Small intestine (tissue), 4 donors: ENCODE data around the gene OR14K1. TPM values are rescaled to one million over a fixed set of nuclear protein-coding genes. Genes with fewer than 3 reads are reported as not detected.

Source experiments
- polyA plus RNA-seq, 4 donors: library from polyadenylated mRNA; stranded (reverse) in 3 of 4; unstranded in 1 of 4; fragments of 200-250 nt in 3 of 4; fragments of 120-200 nt in 1 of 4; gene quantifications; one replicate each; pipeline versions ENCODE4 v1.2.1 to v1.2.3, GENCODE V29; 2013
- donor health status: healthy with polysubstance abuse.
- donor health status: Bipolar disorder and iron deficiency.
- donor health status: healthy.

Gene OR14K1
- polyA plus RNA-seq, 4 donors: not detected

Other genes with a start within 250 kb of the OR14K1 start
- gene OR2C3, start 202.2 kb upstream of the OR14K1 start, polyA plus RNA-seq: under 1 TPM in 2 of 4 donors, not detected in 2; 0.01 to 0.07 TPM
- gene GCSAML, start 189.5 kb upstream of the OR14K1 start, polyA plus RNA-seq: under 1 TPM in 3 of 4 donors, not detected in 1; 0.07 to 0.81 (median 0.18) TPM
- gene OR2G2, start 150.3 kb upstream of the OR14K1 start, polyA plus RNA-seq: not detected
- gene OR2G3, start 133.0 kb upstream of the OR14K1 start, polyA plus RNA-seq: not detected
- not detected for gene OR13G1, start 58.9 kb upstream of the OR14K1 start, polyA plus RNA-seq
- not detected for gene OR6F1, start 22.0 kb upstream of the OR14K1 start, polyA plus RNA-seq
- not detected for gene OR14A2, start 9.5 kb downstream of the OR14K1 start, polyA plus RNA-seq
- gene OR1C1, start 21.9 kb downstream of the OR14K1 start, polyA plus RNA-seq: not detected
- not detected for gene OR14A16, start 85.5 kb downstream of the OR14K1 start, polyA plus RNA-seq
- not detected for gene OR11L1, start 103.3 kb downstream of the OR14K1 start, polyA plus RNA-seq
- 1 to 10 TPM in 1 of 4 donors, under 1 TPM in 1, not detected in 2; 0.37 to 1.0 TPM for gene TRIM58, start 118.6 kb downstream of the OR14K1 start, polyA plus RNA-seq
- under 1 TPM in 2 of 4 donors, not detected in 2; 0.09 to 0.76 TPM for gene OR2W3, start 157.0 kb downstream of the OR14K1 start, polyA plus RNA-seq
- gene OR2T8, start 181.6 kb downstream of the OR14K1 start, polyA plus RNA-seq: under 1 TPM in 1 of 4 donors, not detected in 3; 0.06 TPM
- gene OR2AJ1, start 186.3 kb downstream of the OR14K1 start, polyA plus RNA-seq: not detected
- not detected for gene OR2L8, start 210.2 kb downstream of the OR14K1 start, polyA plus RNA-seq
- gene OR2AK2, start 226.6 kb downstream of the OR14K1 start, polyA plus RNA-seq: not detected